HG03025 (cell line): ENCODE data around the gene LLCFC1.

ENCODE experiments used
- ATAC-seq: cut with Tn5 transposase; IDR thresholded peaks from one replicate; pipeline ENCODE4 v1.9.1; 2021; ENCODE audit warnings: mild to moderate bottlenecking, moderate library complexity; ENCODE audit not compliant: unreplicated experiment, low FRiP score

The LLCFC1 gene

GRCh38 chr7:142908921-142909890, 30.1 kb upstream of the LLCFC1 start:
- ATAC-seq = no peak

DNA sequence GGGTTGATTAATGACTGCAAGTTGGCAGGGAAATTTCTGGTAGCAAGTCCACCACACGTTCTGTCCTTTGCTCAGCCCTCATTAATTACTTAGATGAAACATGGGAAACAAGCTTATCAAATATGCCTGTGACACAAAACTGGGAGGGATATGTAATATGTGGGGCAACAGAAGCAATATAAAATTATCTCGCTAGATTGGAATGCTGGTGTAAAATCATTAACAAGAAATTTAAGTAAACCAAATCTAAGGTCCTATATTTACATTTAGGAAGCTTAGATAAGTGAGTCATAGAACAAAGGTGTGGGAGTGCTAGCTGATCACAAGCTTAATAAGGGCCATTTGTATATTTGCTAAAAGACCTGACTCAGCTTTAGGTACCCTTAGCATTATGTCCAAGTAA, 29.3 kb upstream of the LLCFC1 start:
- no peak for ATAC-seq

GRCh38 chr7:142910481-142910880, 28.8 kb upstream of the LLCFC1 start:
- ATAC-seq = no peak

- ATAC-seq = no peak
These were observed 26.2 kb upstream of the LLCFC1 start for GRCh38 chr7:142913051-142913450.

GRCh38 chr7:142913566-142913965, 25.7 kb upstream of the LLCFC1 start:
- ATAC-seq = no peak

- ATAC-seq = no peak
These were observed 25.2 kb upstream of the LLCFC1 start for GRCh38 chr7:142914121-142914520.

- ATAC-seq = no peak
These were observed 24.0 kb upstream of the LLCFC1 start for GRCh38 chr7:142915315-142915714.

- ATAC-seq = no peak
These were observed 22.8 kb upstream of the LLCFC1 start for GRCh38 chr7:142916508-142916907.

DNA sequence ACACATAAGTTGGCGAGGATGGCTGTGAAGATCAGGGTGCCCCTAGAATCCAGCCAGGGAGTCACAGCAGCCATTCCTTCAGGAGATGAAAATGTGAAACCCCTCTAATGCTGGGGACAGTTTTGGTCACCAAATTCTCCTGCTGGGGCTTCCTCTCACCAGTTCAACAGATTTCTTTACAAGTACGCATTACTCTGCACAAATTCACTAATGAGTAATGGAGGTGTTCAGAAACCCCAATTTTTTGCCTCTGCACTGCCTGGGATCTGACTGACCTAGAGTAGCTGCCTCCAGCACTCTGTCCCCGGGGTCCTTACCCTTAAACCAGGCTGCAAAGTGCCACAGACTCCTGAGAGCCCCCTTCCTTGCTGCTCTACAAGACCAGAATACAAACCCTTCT, 21.8 kb upstream of the LLCFC1 start:
- no peak for ATAC-seq

DNA sequence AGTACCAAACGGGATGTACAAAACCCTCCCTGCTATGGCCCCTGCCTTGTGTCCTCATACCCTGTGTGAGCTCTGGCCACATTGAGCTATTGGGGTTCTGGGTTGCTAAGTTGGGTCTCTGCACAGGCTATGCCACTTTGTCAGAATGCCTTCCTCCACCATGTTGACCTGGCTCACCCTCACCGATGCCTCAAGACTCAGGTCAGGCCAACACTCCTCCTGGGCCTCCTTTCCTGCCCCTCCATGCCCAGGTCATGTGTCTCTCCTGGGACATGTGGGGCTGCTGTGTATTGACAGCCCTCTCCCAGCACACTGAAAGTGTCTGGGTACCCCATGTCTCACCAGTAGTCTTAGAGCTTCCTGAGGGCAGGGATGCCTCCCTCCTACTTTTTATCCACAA, 20.4 kb upstream of the LLCFC1 start:
- no peak for ATAC-seq

DNA sequence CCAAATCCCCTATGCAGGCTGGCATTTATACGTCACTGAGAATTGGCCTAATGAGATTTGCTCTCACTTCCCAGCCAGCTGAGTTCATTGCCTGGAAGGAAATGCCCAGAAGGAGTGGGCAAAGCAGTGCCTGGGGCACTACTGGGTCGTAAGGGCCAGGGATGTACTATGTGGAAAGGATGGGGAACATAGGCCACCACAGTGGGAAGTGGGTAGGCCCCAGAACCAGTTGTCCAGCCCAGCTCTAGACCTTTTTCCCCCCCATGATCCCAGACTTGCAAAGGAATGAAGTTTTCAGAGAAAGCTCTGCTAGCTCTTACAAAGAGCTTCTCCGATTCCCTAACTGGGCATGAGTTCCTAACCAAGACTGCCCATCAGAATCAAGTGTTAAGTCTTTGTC, 19.6 kb upstream of the LLCFC1 start:
- ATAC-seq = no peak

- ATAC-seq = no peak
These were observed 15.9 kb upstream of the LLCFC1 start for GRCh38 chr7:142923391-142923790.

DNA sequence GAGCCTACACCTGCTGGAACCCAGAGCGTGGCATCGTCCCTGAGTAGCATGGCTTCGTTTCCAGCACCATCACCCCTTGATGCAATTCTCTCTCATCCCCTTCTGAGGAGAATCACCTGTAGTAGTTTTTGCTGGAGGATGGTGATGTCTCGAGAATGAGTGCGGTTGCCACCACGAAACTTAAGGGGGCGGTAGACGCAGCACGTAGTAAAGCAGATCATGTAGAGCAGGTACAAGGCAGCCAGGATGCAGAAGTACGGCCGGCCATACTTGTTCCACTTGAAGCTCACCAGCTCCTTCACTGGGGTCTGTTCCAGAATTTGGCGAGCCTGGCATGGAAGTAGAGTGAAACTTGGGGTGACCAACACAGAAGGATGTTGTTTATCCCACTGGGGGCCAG, 13.9 kb upstream of the LLCFC1 start:
- no peak for ATAC-seq

GRCh38 chr7:142927085-142927745, 12.1 kb upstream of the LLCFC1 start:
- no peak for ATAC-seq

GRCh38 chr7:142927949-142928348, 11.3 kb upstream of the LLCFC1 start:
- no peak for ATAC-seq

DNA sequence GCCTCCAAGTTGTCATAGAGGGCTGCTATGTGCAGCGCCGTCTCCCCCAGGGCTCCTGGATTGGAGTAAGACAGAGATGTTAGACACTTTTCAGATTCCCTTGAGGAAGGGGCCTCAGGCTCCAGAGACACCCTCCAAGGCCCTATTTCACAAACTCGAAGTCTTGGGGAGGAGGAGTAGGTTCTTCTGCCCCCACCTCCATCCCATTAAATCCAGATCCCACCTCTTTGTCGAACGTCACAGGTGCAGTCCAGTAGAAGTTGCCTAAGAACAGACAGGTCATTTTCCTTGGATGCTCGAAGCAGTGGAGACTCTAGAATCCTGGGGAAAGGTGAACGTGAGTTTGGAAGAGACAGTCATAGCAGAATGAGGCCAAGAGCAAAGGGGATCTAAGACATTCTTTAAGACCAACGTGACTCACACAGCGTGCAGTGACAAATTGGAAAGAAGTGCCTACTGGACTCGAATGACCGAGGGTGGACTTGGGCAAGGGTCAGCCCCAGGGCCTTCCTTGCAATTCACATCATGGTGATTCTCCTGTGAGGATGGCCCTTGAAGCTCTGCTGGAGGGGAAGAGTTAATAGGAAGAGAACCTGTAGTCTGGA, 9.1 kb upstream of the LLCFC1 start:
- no peak for ATAC-seq

GRCh38 chr7:142932386-142933091, 6.7 kb upstream of the LLCFC1 start:
- ATAC-seq = no peak

GRCh38 chr7:142933092-142933475, 6.2 kb upstream of the LLCFC1 start:
- no peak for ATAC-seq

GRCh38 chr7:142933624-142934023, 5.7 kb upstream of the LLCFC1 start, which contains the start of gene TRPV5:
Gene TRPV5 (minus strand): TSS chr7:142933746. CDS start chr7:142933459, 287 bp downstream.
- ATAC-seq = no peak

DNA sequence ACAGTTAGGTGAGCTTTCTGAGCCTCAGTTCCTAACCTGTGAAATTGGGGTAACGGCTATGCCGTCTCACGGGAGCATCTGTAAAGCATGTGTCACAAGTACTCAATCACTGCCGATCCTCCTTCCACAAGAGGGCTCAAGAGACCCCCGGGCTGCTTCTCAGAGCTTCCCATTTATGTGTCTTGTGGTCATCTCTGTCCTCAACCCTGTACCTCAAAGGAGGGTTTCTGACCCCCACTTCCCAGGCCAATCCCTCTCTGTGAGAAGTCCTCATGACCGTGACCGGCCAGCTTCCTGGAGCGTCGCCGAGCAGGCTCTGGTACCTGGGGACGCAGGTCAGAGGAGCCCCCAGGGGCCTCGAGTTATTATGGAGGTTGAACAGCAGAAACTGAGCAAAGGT, 5.2 kb upstream of the LLCFC1 start:
- no peak for ATAC-seq
